Neural cell (in vitro differentiated cells): ENCODE data around the gene TUSC7. TPM values are rescaled to one million over a fixed set of nuclear protein-coding genes. Genes with fewer than 3 reads are reported as not detected.

Experiments
- H2AFZ ChIP-seq: fragments of 200-600, 300-800 bp; sonication (generic), shearing (Covaris generic); 2 replicates; pipeline ENCODE4 v1.6.0; 2014; ENCODE audit warnings: low read depth, mild to moderate bottlenecking, antibody characterized with exemption, low read length, moderate library complexity
- H3F3A ChIP-seq: fragments of 200-600 bp; shearing (Covaris generic); 2 replicates; pipeline ENCODE4 v1.6.1; 2016; ENCODE audit warnings: mild to moderate bottlenecking, moderate library complexity, mixed read lengths, antibody characterized with exemption, low read length; ENCODE audit not compliant: insufficient read depth, poor library complexity, severe bottlenecking
- H3K27ac ChIP-seq: fragments of 200-600, 300-800 bp; sonication (generic), shearing (Covaris generic); 2 replicates; pipeline ENCODE4 v1.5.1; 2014; ENCODE audit warnings: mild to moderate bottlenecking, low read length, moderate library complexity
- H3K27me3 ChIP-seq: fragments of 300-800, 200-600 bp; sonication (generic), shearing (Covaris generic); 2 replicates; pipeline ENCODE4 v1.6.0; 2014; ENCODE audit warnings: mild to moderate bottlenecking, low read depth, low read length, moderate library complexity; ENCODE audit not compliant: insufficient read depth
- H3K36me3 ChIP-seq: fragments of 300-800, 200-600 bp; sonication (generic), shearing (Covaris generic); 2 replicates; pipeline ENCODE4 v1.5.1; 2014; ENCODE audit warnings: mild to moderate bottlenecking, antibody characterized with exemption, low read length, moderate library complexity; ENCODE audit not compliant: insufficient read depth
- H3K4me2 ChIP-seq: fragments of 300-800, 200-600 bp; sonication (generic), shearing (Covaris generic); 2 replicates; pipeline ENCODE4 v1.6.0; 2014; ENCODE audit warnings: mild to moderate bottlenecking, low read length
- H3K4me3 ChIP-seq: fragments of 300-800, 200-600 bp; sonication (generic), shearing (Covaris generic); 2 replicates; pipeline ENCODE4 v1.5.1; 2014; ENCODE audit warnings: mild to moderate bottlenecking, low read length, moderate library complexity
- H3K79me2 ChIP-seq: fragments of 200-600 bp; shearing (Covaris generic); replicated peaks from 2 replicates; pipeline ENCODE4 v1.6.0; 2014; ENCODE audit warnings: mild to moderate bottlenecking, low read length, moderate library complexity; ENCODE audit not compliant: insufficient read depth
- H3K9ac ChIP-seq: fragments of 300-800, 200-600 bp; sonication (generic), shearing (Covaris generic); 2 replicates; pipeline ENCODE4 v1.6.1; 2016; ENCODE audit warnings: mild to moderate bottlenecking, low read length, mixed read lengths
- H3K9me2 ChIP-seq: fragments of 200-600 bp; shearing (Covaris generic); 2 replicates; pipeline ENCODE4 v1.6.1; 2016; ENCODE audit warnings: mild to moderate bottlenecking, low read length, mixed read lengths; ENCODE audit not compliant: insufficient read depth
- H3K9me3 ChIP-seq: fragments of 200-600, 300-800 bp; sonication (generic), shearing (Covaris generic); 2 replicates; pipeline ENCODE4 v1.6.1; 2016; ENCODE audit warnings: mild to moderate bottlenecking, mixed run types, low read length, moderate library complexity, mixed read lengths
- H4K20me1 ChIP-seq: fragments of 200-600 bp; shearing (Covaris generic); 2 replicates; pipeline ENCODE4 v1.6.1; 2016; ENCODE audit warnings: mild to moderate bottlenecking, mixed run types; ENCODE audit not compliant: insufficient read depth
- CTCF ChIP-seq: fragments of 450-650 bp; IDR thresholded peaks from 2 replicates; pipeline ENCODE4 v1.5.1; 2014; ENCODE audit warnings: antibody characterized with exemption, mild to moderate bottlenecking, moderate library complexity; ENCODE audit not compliant: poor library complexity, severe bottlenecking
- EP300 ChIP-seq: fragments of 450-650 bp; conservative IDR thresholded peaks from 2 replicates; pipeline ENCODE4 v1.6.1; 2014; ENCODE audit warnings: antibody characterized with exemption, mild to moderate bottlenecking, moderate library complexity; ENCODE audit not compliant: poor library complexity, severe bottlenecking
- EZH2 ChIP-seq: fragments of 200-600, 300-800 bp; shearing (Covaris generic), sonication (generic); IDR thresholded peaks from 2 replicates; pipeline ENCODE4 v1.6.1; 2014; ENCODE audit warnings: antibody characterized with exemption, low read length, borderline replicate concordance, mild to moderate bottlenecking; ENCODE audit not compliant: insufficient read depth, poor library complexity, severe bottlenecking
- MXI1 ChIP-seq: fragments of 450-650 bp; conservative IDR thresholded peaks from 2 replicates; pipeline ENCODE4 v1.6.1; 2014; ENCODE audit warnings: antibody characterized with exemption, mild to moderate bottlenecking; ENCODE audit not compliant: poor library complexity, severe bottlenecking
- POLR2AphosphoS5 ChIP-seq: IDR thresholded peaks from 2 replicates; pipeline ENCODE4 v1.6.1; 2012
- RAD21 ChIP-seq: fragments of 450-650 bp; conservative IDR thresholded peaks from 2 replicates; pipeline ENCODE4 v1.6.1; 2014; ENCODE audit warnings: antibody characterized with exemption, mild to moderate bottlenecking, moderate library complexity
- REST ChIP-seq: IDR thresholded peaks from 2 replicates; pipeline ENCODE4 v1.6.1; 2012; ENCODE audit warnings: borderline replicate concordance
- SMC3 ChIP-seq: fragments of 450-650 bp; conservative IDR thresholded peaks from 2 replicates; pipeline ENCODE4 v1.6.1; 2014; ENCODE audit warnings: antibody characterized with exemption, mild to moderate bottlenecking, moderate library complexity; ENCODE audit not compliant: poor library complexity
- TAF1 ChIP-seq: IDR thresholded peaks from 2 replicates; pipeline ENCODE4 v1.6.1; 2012; ENCODE audit warnings: low read depth
- polyA plus RNA-seq: library from polyadenylated mRNA; depleted of rRNA; stranded (reverse); fragments of >200 nt; gene quantifications from 2 replicates; pipeline ENCODE4 v1.2.3, GENCODE V29; 2014

TUSC7 gene
- polyA plus RNA-seq, 1 donor from 2014 or later, result not detected

GRCh38 chr3:116691041-116691440, 18.5 kb upstream of the TUSC7 start:
- Histone ChIP-seq H3K4me2 (no peak overlapping the region), H4K20me1 (no peaks in the 10 kb centered on the region), H2AFZ (no peak overlapping the region), H3F3A (no peaks in the 10 kb centered on the region), H3K36me3 (no peaks in the 10 kb centered on the region), H3K79me2 (no peaks in the 10 kb centered on the region), H3K9me3 (no peaks in the 10 kb centered on the region), H3K4me3 (no peak overlapping the region), H3K9me2 (no peaks in the 10 kb centered on the region), H3K27me3 (no peaks in the 10 kb centered on the region), H3K27ac (no peak overlapping the region), H3K9ac (no peak overlapping the region)
- no peak for TF ChIP-seq REST
- TF ChIP-seq MXI1, result no peak
- no peak for TF ChIP-seq CTCF
- TF ChIP-seq EP300, result no peak
- no peak for TF ChIP-seq TAF1
- TF ChIP-seq POLR2AphosphoS5, result no peak
- TF ChIP-seq RAD21, result no peak

- no peaks in the 10 kb centered on the region for H3K9me2 ChIP-seq
- H3K9me3 ChIP-seq, result no peaks in the 10 kb centered on the region
- no peak overlapping the region for H3K27ac ChIP-seq
- no peaks in the 10 kb centered on the region for H3K79me2 ChIP-seq
- H3F3A ChIP-seq, result no peaks in the 10 kb centered on the region
- H3K36me3 ChIP-seq, result no peaks in the 10 kb centered on the region
- H3K4me2 ChIP-seq, result no peak overlapping the region
- no peak overlapping the region for H2AFZ ChIP-seq
- H3K4me3 ChIP-seq, result no peak overlapping the region
- H3K9ac ChIP-seq, result no peak overlapping the region
- no peaks in the 10 kb centered on the region for H4K20me1 ChIP-seq
- H3K27me3 ChIP-seq, result no peaks in the 10 kb centered on the region
- TF ChIP-seq MXI1, result no peak
- TF ChIP-seq EZH2, result no peak
- no peak for TF ChIP-seq POLR2AphosphoS5
- TF ChIP-seq RAD21, result no peak
- TF ChIP-seq REST, result no peak
- no peak for TF ChIP-seq TAF1
- no peak for TF ChIP-seq CTCF
- TF ChIP-seq EP300, result no peak
- no peak for TF ChIP-seq SMC3
These were observed 8.5 kb upstream of the TUSC7 start for GRCh38 chr3:116701070-116701469.
